Measurements from ENCODE around the gene DIAPH1.

DNA sequence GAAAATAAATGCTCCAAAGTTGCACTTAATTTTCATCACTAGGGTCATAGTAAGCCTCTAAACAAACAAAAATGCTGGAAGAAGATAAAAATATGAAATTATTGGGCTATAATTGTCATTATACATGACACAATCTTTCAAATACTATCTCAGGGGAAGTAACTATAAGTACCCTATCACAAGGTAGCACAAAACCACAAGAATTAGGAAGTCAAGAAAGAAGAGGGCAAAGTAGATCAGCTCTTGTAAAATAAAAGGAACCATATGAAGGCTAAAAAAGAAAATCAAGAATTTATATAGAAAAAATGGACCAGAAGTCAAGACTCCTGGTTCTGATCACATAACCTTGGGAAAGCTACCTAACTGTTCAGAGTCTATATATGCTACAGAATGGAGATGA lies 48.1 kb downstream of the DIAPH1 start:
- TF ChIP-seq, protein P1, sequence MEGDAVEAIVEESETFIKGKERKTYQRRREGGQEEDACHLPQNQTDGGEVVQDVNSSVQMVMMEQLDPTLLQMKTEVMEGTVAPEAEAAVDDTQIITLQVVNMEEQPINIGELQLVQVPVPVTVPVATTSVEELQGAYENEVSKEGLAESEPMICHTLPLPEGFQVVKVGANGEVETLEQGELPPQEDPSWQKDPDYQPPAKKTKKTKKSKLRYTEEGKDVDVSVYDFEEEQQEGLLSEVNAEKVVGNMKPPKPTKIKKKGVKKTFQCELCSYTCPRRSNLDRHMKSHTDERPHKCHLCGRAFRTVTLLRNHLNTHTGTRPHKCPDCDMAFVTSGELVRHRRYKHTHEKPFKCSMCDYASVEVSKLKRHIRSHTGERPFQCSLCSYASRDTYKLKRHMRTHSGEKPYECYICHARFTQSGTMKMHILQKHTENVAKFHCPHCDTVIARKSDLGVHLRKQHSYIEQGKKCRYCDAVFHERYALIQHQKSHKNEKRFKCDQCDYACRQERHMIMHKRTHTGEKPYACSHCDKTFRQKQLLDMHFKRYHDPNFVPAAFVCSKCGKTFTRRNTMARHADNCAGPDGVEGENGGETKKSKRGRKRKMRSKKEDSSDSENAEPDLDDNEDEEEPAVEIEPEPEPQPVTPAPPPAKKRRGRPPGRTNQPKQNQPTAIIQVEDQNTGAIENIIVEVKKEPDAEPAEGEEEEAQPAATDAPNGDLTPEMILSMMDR (IDR thresholded peaks at IDR 0.05), result no peak
- no peak for TF ChIP-seq POLR2A (IDR thresholded peaks at IDR 0.05)

Measured in gastroesophageal sphincter (tissue), 3 donors.